ENCODE data around the gene PTMS.
"Not testable (repeated sequence)": the region's sequence is repeated elsewhere in the genome, so short reads cannot be mapped to it uniquely, and the experiment has no call there.

PTMS gene

DNA sequence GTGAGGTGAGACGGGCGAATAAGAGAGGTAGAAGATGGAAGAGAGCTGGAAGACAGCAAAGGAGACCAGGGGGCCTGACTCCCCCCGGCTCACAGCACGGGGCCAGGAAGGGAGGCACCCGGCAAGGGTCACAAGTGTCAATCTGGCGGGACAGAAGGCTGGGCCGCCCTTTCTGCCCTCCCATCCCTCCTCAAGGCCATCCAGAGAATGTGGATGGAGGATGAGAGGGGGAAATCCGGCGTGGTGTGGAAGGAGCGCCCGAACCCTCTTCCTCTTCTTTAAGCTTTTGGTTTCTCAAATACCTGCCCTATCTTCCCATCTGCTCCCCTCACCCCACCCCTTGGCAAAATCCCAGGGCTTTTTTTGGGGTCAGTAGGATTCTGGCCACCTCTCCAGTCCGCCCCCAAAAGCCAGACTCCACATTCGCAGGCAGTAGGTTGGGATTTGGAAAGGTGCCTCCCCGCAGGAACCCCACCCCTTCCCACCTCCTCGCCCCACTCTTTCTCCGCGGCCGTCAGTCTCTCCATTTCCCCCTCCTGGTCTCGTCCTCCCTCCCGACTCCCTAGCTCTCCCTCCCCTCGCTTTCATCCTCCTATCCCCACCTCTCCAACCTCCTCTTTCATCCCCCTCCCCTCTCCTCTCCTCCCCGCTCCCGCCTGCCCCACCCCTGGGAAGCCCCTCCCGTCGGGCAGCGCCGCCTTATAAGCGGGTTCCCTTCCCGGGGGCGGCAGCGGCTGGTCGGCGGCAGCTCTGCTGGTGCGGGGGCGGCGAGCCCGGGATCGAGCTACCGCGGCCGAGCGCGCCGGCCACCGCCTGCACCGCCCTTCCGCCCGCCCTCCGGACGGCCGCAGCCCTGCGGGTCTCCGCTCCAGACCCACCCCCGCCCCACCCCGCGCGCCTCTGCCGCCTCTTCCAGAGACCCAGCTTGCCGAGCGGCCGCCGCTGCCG lies at the start of gene PTMS:
TSS of gene PTMS (plus strand) at position 730 of the 948 bp plus-strand sequence. CDS start 343 bp downstream, outside the sequence.
- peak; percentile 67 for DNase-seq

GRCh38 chr12:6716874-6717437 lies 49.2 kb upstream of the PTMS start:
- no peak for DNase-seq

GRCh38 chr12:6722863-6723262 lies 43.3 kb upstream of the PTMS start:
- DNase-seq: no peak

DNA sequence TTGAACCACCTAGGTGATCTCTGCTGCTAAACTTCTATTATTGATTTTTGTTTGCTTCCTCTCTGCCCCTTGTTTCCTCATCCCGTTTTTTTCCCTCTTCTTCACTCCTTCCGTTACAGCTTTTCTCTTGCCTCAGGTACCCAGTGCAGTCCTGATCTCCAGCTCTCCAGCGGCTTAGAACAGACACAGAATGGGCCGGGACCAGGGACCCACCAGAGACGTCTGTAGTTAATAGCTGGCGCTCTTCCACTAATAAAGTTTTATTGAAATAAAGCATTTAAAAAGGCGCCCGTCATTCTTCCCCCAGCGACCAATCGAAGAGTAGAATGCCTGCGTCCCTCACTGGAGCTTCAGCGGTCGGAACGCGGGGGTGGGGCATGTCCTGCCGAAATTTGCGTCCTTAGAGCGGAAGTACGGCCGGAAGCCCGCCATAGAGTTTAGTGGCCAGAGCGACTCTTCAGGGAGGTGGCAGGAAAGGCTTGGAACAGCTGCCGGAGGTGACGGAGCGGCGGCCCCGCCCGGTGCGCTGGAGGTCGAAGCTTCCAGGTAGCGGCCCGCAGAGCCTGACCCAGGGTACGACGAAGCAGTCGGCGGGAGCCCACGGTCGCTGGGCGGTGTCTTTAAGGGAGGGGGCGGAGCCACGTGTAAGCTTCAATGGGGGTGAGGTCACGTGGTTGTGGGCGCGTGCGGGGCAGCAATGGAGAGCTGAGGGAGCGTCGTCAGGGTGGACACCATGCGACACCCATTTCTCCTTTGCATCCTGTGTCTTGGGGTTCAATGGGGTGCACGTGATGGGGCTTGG lies 42.4 kb upstream of the PTMS start, which contains the start of gene COPS7A:
TSS of gene COPS7A (plus strand) at position 440 of the 802 bp plus-strand sequence. CDS start 611 bp downstream, outside the sequence.
- DNase-seq: peak; percentile 99

- peak; percentile 45 for DNase-seq
These were observed 41.8 kb upstream of the PTMS start for GRCh38 chr12:6724409-6724797.

DNA sequence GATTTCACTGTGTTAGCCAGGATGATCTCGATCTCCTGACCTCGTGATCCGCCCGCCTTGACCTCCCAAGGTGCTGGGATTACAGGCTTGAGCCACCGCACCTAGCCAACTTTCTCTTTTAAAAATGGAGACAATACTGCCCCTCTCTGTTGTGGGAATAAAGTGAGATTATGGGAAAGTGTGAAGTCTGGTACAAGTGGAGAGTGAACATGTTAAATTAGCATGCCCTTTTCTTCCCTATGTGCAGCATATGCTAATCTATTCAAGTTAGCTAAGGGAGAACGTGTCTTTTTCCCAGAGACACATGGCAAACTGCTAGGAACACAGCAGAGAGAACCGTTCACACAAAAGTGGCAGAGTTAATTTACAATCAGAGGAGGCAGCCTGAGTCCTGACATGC lies 40.8 kb upstream of the PTMS start:
- no peak for DNase-seq

DNA sequence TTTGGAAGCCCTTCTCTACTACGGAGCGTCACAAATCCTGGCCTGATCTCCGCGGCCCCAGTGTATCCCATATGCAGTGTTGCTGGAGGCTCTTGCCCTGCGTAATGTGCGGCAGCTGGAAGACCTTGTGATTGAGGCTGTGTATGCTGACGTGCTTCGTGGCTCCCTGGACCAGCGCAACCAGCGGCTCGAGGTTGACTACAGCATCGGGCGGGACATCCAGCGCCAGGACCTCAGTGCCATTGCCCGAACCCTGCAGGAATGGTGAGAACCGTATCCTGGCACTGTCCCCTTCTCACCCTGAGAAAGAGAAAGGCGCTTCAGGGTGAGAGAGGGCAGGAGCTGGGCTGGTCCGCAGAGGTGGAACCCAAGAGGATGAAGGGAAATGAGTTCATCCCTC lies 37.0 kb upstream of the PTMS start:
- no peak for DNase-seq

- no peak for DNase-seq
These were observed 36.0 kb upstream of the PTMS start for GRCh38 chr12:6730169-6730568.

DNA sequence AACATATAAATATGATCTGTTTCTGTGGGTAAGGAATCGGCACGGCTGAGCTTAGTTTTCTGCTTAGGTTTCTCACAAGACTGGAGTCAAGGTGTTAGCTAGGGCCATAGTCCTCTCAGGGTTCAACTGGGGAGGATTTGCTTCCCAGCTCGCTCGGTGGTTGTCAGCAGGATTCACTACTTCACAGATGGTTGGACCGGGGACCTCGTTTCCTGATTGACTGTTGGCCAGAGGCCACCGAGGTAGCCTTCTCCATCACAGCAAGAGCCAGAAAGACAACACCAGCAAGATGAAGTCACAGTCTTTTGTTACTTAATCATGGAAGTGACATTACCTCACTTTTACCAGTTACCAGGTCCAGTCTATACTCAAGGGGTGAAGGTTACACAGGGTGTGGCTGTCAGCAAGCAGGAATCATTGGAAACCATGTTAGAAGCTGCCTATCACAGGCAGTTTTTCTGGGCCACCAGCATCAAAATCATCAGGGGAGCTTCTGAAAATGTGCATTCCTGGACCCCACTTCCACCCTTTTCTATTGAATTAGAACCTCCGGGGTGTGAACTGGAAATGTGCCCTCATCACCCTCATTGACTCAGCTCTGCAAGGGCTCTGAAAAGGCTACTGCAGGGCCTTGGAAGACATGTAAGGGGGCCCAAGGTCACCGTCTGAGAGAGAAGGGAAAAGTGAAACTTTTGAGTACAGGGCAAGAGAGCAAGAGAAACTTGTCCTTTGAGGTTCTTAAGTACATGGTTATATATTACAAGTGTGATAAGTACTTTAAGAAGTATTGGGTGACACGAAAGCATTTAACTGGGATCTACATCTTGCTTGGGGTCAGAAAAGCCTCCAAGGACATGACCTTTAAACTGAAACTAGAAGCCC lies 31.4 kb upstream of the PTMS start:
- no peak for DNase-seq

DNA sequence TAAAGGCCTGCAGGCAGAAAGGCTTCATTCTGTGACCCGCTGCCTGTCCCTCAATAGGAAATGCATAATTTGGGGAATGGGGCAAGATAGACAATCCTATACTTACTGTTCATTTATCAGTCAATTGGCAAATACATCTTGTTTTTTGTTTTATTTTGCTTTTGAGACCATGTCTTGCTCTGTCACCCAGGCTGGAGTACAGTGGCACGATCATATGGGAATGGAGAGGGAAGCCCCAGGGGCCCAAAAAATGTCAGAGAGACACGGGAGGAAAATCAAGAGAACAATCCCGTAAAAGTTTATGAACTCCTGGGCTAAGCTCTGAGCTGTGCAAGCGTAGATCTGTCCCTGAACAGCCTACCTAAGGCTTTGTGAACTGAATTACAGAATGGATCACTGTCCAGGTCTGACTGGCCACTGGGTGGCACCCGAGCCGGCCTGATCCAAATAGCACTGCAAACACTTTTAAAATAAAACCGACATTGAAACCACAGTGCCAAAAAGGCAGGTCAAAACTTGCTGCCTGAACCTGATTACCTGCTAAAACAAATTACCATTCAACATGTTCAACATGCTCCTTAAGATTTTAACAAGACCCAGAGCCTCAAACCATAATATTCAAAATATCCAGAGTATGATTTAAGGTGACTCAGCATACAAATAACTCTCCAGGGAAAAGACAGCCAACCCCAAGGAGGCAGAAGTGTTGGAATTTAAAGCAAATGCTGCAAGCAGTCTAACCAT lies 30.5 kb upstream of the PTMS start:
- peak; percentile 57 for DNase-seq

- DNase-seq: no peak
These were observed 29.4 kb upstream of the PTMS start for GRCh38 chr12:6736754-6737153.

DNA sequence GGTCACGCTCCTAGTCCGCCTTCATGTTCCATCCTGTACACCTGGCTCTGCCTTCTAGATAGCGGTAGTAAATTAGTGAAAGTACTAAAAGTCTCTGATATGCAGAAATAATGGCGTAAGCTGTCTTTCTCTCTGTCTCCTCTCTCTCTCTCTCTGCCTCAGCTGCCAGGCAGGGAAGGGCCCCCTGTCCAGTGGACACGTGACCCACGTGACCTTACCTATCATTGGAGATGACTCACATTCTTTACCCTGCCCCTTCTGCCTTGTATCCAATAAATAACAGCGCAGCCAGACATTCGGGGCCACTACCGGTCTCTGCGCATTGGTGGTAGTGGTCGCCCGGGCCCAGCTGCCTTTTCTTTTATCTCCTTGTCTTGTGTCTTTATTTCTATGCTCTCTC lies 24.1 kb upstream of the PTMS start:
- DNase-seq: not testable (repeated sequence)

DNA sequence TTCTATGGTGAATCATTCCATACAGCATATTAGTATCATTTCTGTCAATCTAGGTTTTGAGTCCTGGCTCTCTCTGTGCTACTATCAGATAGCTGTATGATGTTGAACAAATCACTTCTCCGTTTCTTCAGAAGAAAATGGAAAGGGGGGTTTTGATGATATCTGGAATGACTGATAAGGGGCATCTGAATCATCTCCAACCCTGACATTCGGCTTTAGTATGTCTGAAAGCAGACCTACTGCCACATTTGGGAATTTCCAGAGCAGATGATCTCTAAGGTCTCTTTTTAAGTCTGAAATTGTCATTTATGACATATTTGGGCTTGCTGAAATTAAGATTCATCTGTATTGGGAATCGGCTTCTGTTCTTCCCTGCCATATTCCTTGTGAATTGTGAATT lies 23.3 kb upstream of the PTMS start:
- no peak for DNase-seq

- DNase-seq: peak; percentile 30
These were observed 22.9 kb upstream of the PTMS start for GRCh38 chr12:6743300-6743699.

- DNase-seq: peak; percentile 29
These were observed 20.2 kb upstream of the PTMS start for GRCh38 chr12:6745741-6746525.

DNA sequence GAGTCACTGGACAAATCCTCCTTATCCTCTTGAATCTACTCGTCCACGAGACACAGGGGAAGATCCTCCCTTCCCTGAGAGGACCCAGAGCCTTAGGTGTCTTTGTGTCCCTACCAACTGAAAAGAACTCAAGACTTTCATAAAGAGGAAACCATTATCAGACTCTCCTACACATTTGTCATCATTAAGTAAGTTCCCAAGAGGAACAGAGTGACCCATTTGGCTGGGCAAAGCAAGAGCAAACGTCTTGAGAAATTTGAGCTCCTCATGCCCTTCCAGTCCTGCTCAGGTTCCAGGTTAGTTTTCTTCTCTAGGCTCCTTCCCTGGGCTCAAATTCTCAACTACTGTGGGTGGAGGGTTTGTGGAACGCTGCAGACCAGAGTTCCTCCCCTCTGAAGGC lies 18.9 kb upstream of the PTMS start:
- DNase-seq: no peak

- DNase-seq: no peak
These were observed 17.4 kb upstream of the PTMS start for GRCh38 chr12:6748761-6749160.

- DNase-seq: no peak
These were observed 15.7 kb upstream of the PTMS start for GRCh38 chr12:6750506-6750905.

DNA sequence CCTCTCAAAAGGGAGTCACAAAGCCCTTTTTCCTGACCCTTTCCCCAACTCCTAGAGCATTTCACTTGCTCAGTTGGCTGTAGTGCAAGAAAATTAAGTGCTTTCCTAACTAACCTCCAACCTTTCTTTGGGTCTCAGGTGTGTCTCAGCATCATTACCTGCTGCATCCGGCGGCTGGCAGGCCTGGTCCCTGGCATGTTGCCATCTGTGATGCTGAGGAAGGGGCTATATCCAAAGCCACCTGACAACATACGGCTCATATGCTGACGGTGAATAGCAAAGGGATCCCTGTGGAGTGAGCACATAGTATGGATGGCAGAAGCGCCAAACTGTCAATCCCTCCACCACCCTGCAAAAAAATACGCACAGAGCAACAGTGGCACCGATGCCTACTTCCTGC lies 14.4 kb upstream of the PTMS start:
- DNase-seq: no peak

- peak; percentile 50 for DNase-seq
These were observed 13.8 kb upstream of the PTMS start for GRCh38 chr12:6752167-6752920.
